Raji (cell line): ENCODE data around the gene SFRP5.

Experiments used
- POLR2A ChIP-seq: IDR thresholded peaks from 2 replicates; pipeline ENCODE4 v1.6.1; 2011; ENCODE audit warnings: low read depth, low read length, control low read depth; ENCODE audit not compliant: insufficient read depth

SFRP5 gene, protein sequence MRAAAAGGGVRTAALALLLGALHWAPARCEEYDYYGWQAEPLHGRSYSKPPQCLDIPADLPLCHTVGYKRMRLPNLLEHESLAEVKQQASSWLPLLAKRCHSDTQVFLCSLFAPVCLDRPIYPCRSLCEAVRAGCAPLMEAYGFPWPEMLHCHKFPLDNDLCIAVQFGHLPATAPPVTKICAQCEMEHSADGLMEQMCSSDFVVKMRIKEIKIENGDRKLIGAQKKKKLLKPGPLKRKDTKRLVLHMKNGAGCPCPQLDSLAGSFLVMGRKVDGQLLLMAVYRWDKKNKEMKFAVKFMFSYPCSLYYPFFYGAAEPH

DNA sequence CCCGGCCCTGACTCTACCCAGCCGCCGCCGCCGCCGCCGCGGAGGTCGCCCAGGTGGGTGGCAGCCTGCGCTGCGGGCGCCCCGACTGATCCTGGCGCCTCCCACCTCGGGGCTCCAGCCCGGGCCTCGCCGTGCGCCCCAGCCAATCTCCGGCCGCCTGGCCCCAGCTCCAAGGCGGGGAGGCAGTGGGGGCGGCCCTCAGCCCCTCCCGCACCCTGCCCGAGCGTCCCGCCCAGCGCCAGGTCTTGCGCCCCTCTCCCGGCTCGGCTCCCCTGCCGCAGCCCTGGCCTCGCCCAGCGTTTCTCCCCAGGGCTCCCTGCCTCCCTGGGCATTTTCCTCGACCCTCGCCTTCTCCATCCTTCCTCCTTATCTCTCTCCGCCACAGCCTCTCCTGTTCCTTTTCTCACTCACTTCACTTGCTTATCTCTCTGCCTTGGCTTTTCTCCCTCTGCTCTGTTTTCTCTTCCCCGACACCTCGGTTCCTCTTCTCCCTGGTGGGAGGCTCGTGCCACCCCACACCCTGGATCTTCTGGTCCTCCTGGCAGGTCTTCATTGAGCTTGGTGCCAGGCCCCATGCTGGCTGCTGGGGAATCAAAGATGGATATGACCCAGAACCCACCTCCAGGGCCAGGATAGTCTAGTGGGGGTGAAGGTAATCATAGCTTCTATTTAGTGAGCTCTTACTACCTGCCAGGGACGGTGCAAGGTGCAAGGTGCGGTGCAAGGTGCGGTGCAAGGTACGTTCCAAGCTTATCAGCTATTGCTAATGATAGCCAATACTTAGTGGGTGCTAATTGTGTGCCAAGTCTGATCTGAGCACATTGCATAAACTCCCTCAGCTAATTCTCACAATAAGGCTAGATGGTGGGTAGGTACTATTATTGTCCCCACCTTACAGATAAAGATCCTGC lies at the start of gene SFRP5:
Gene SFRP5, minus strand, starts transcription at position 87 of the 911 bp plus-strand sequence. CDS start 166 bp downstream, outside the sequence.
- TF ChIP-seq POLR2A, result no peak

DNA sequence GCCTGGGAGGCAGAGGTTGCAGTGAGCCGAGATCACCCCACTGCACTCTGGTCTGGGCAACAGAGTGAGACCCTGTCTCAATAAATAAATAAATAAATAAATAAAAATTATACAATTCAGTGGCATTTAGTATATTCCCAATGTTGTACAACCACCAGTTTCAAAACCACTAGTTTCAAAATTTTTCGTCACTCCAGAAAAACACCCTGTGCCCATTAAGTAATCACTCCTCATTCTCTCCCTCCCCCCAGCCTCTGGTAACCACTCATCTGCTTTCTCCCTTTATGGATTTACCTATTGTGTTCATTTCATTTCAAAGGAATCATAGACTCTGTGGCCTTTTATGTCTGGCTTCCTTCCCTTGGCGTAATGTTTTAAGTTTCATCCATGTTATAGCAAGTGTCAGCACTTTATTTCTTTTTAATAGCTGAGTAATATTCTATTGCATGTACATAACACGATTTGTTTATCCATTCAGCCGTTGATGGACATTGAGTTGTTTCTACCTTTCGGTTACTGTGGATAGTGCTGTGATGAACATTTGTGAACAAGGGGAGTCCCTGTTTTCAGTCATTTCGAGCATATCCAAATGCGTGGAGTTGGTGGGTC lies 48.4 kb upstream of the SFRP5 start:
- no peak for TF ChIP-seq POLR2A

- TF ChIP-seq POLR2A, result no peak
Observed at GRCh38 chr10:97818572-97818971, 46.8 kb upstream of the SFRP5 start.

DNA sequence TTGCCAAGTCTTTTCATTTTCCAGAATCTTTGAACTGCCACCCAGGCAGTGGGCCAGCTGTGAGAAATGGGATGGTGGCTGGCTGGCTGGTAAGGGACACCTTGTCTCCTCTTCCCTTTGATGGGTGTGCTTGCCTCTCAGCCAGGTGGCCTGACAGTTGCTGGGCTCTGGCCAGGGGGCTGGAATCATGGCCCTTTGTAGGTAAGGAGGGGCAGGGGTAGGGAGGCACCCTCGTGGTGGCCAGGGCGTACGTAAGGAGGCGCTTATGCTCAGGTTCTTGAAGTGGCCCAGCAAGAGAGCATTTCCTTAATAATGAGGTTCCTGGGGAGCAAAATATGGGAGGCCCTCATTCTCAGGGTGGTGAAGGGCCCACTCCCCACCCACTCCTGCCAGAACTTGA lies 44.8 kb upstream of the SFRP5 start:
- no peak for TF ChIP-seq POLR2A

GRCh38 chr10:97814996-97815395 lies 43.2 kb upstream of the SFRP5 start:
- no peak for TF ChIP-seq POLR2A

DNA sequence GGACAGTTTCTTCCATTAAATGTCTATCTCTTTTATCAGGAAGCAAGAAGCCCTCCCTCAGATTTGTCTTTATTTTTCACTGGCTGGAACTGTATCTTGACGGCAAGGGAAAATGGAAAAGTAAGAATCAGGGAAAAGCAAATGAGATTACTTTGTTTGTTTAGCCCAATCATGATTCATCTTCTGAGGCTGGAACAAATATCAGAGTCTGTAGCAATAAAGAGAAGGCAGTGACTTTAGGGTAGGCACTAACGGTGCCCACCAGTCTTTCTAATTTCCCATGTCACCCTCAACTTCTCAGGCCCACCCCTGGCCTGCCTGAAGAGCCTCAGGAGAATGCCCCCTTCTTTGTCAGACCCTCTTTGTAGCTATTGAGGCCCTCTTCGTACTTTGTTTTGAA lies 41.5 kb upstream of the SFRP5 start:
- TF ChIP-seq POLR2A, result no peak

DNA sequence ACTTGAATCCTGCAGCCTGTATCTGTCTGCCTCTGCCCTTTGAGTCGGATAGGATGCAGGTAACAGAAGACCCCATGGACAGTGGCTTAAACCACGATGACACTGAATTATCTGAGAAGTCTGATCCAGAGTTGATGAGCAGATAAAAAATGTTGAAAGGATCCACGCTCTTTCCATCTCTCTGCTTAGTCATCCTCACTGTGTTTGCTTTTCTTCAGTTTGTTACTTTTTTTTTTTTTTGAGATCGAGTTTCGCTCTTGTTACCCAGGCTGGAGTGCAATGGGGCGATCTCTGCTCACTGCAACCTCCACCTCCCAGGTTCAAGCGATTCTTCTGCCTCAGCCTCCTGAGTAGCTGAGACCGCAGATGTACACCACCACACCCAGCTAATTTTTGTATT lies 40.9 kb upstream of the SFRP5 start:
- TF ChIP-seq POLR2A, result no peak

DNA sequence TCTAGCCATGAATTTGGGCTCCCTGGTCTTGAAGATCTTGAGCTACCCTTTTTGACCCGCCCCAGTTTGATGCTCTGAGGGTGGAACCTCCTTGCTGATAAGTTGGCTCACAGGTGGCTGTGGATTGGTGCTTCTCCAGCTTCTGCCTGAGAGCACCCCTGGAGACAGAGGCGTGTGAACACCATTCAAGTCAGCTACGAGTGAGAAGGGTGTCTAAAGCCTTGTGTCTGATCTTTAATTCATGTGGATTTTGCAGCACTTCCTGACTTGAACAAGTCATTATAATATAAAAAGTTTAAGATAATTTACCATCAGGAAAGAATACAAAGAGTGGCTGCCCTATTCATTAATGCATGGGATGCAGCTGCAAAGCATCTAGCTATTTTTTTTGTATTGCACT lies 40.2 kb upstream of the SFRP5 start:
- no peak for TF ChIP-seq POLR2A

DNA sequence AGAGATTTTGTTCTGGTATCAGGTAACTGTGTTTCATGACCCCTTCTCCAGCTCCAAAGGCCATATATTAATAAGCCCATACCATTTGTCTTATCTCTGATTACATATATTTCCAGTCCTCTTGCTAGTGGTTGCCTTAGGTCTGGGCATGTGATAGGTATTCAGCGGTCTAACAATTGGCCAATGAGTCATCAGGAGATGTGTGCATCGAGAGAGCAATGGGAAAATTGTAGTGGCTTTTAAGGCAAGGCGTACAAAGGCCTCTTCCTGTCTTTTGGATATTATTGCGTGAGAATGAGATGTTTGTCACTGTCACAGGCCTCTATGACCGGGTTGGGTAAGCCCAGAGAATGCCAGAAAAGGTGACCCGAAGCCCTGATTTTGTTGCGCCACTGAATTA lies 38.6 kb upstream of the SFRP5 start:
- TF ChIP-seq POLR2A, result no peak

- TF ChIP-seq POLR2A, result no peak
Observed at GRCh38 chr10:97805949-97806348, 34.1 kb upstream of the SFRP5 start.

- no peak for TF ChIP-seq POLR2A
Observed at GRCh38 chr10:97805096-97805884, 33.5 kb upstream of the SFRP5 start.

DNA sequence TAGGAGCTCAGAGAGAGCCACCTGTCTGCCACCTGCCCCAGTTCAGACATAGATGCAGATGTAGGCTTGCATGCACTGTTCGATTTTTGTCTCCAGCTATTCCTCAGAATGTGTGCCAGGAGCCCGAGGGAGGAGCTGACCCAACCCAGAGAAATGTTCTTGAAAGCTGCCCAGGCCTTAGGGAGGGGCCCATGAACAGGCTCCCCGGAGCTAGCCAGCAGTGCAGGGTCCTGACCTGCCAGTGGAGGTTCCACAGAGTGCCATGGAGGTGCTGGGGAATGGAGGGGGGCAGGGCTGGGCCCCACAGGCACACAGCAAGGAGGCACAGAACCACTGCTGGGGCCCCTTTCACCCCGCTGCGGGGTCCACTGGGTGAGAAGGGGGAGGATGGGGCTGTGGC lies 29.6 kb upstream of the SFRP5 start:
- TF ChIP-seq POLR2A, result no peak

DNA sequence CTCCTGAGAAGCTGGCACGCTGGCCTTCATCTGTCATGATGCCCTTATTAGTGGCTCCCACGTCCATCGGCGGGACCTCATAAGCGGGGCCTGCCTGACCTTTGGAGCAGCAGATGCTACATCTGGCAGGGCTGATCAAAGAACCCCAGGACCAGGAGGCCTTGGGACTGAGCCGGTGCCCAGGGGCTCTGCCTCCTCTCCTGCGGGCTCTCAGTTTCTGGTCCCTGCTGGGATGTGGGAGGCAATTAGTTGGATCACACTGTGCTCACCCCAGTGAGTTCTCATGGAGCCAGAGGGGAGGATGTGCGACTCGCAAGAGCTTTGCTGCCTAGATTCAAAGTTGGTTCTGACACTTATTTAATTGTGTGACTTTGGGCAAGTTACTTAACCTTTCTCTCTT lies 28.7 kb upstream of the SFRP5 start:
- no peak for TF ChIP-seq POLR2A

DNA sequence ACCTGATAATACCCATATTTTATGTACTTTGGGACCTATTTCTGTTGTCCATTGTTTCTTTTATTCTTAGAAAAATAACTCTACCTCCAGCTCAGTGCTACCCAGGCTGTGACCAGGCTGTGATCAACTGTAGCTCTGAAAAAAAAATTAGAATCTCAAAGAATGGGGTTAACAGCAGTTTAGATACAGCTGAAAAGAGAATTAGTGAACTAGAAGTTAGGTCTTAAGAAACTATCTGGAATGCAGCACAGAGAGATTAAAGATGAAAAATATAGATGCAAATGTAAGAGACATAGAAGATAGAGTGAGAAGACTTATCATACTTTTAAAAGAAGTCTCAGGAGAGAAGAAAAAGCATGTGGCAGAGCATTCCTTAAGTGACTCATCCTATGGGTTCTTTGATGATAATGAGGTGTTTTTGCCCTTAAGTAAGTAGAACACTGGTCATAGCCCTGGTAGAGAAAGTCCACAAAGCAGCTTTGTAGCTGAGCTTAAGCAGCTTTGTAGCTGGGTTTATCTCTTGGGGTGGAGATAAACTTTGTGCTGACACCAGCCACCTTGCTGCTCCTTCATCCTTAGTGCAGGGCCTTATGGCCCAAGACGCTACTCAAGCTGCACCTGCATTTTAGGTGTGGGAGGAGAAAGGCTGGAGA lies 27.3 kb upstream of the SFRP5 start:
- TF ChIP-seq POLR2A, result no peak
